GM12874 (cell line): ENCODE data around the gene CCDC169.

Experiments
- CTCF ChIP-seq: IDR thresholded peaks from 2 replicates; pipeline ENCODE4 v1.5.1; 2011; ENCODE audit warnings: low read depth, mild to moderate bottlenecking, control low read depth, low read length, moderate library complexity; ENCODE audit not compliant: insufficient read depth

CCDC169 gene

GRCh38 chr13:36328821-36329220 lies 31.2 kb upstream of the CCDC169 start:
- no peak for TF ChIP-seq CTCF

- no peak for TF ChIP-seq CTCF
These were observed 28.3 kb upstream of the CCDC169 start for GRCh38 chr13:36325912-36326311.

GRCh38 chr13:36323951-36324566 lies 26.4 kb upstream of the CCDC169 start:
- no peak for TF ChIP-seq CTCF

GRCh38 chr13:36323408-36323807 lies 25.8 kb upstream of the CCDC169 start:
- TF ChIP-seq CTCF, result no peak

GRCh38 chr13:36313047-36313969 lies 15.7 kb upstream of the CCDC169 start:
- no peak for TF ChIP-seq CTCF

GRCh38 chr13:36310417-36311108 lies 12.9 kb upstream of the CCDC169 start:
- TF ChIP-seq CTCF, result no peak

GRCh38 chr13:36302289-36302688 lies 4.7 kb upstream of the CCDC169 start:
- TF ChIP-seq CTCF, result no peak
